Transverse colon (tissue), 4 donors: ENCODE results near the gene LRP1.

Source experiments
- EP300 ChIP-seq: sonication (generic); formaldehyde crosslinking; IDR thresholded peaks from one replicate; pipeline ENCODE4 v1.6.1; 2017; ENCODE audit warnings: antibody characterized with exemption, low read depth
- POLR2A ChIP-seq: fragments of 450-650 bp; IDR thresholded peaks from one replicate; pipeline ENCODE4 v1.6.1; 2016; ENCODE audit warnings: antibody characterized with exemption, mild to moderate bottlenecking, moderate library complexity
- POLR2AphosphoS5 ChIP-seq, 3 donors: sonication (generic); formaldehyde crosslinking; IDR thresholded peaks; one replicate each; pipeline ENCODE4 v1.6.1; 2016; ENCODE audit warnings: antibody characterized with exemption in 3 of 3
- TF ChIP-seq, protein P1 (sequence below), 5 experiments: fragments of 200-600 bp in 3 of 5; fragments of 450-650 bp in 2 of 5; sonication (generic) in 3 of 5; IDR thresholded peaks; 1 replicate in 2 of 5; 2 replicates in 3 of 5; pipeline ENCODE4 v1.5.1; 2016 to 2017; ENCODE audit warnings: antibody characterized with exemption in 5 of 5, inconsistent platforms in 3 of 5, mild to moderate bottlenecking in 2 of 5, moderate library complexity in 1 of 5

DNA sequence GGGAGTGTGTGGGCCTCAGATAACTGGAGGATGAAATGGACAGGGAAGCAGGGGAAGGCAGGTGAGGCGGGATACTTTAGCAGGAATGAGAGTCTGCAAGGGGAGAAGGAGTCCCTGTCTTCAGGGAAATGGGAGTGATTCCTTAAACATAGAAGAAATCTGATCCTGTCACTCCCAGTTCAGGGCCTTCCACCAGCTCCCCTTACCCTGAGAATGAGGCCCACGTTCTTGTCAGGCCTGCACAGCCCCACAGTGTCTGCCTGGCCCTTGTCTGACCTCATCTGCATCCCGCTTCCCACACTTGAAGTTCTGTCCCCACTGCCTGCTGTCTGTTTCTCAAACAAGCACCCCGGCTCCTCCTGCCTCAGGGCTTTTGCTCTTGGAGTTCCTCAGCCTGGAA is 31.8 kb downstream of the LRP1 start:
- TF ChIP-seq, protein P1, sequence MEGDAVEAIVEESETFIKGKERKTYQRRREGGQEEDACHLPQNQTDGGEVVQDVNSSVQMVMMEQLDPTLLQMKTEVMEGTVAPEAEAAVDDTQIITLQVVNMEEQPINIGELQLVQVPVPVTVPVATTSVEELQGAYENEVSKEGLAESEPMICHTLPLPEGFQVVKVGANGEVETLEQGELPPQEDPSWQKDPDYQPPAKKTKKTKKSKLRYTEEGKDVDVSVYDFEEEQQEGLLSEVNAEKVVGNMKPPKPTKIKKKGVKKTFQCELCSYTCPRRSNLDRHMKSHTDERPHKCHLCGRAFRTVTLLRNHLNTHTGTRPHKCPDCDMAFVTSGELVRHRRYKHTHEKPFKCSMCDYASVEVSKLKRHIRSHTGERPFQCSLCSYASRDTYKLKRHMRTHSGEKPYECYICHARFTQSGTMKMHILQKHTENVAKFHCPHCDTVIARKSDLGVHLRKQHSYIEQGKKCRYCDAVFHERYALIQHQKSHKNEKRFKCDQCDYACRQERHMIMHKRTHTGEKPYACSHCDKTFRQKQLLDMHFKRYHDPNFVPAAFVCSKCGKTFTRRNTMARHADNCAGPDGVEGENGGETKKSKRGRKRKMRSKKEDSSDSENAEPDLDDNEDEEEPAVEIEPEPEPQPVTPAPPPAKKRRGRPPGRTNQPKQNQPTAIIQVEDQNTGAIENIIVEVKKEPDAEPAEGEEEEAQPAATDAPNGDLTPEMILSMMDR (IDR thresholded peaks at IDR 0.05), result no peak
- no peak for TF ChIP-seq POLR2AphosphoS5 (IDR thresholded peaks at IDR 0.05)
- no peak for TF ChIP-seq POLR2A
- TF ChIP-seq EP300, result no peak
